ENCODE data around the gene BAIAP2L2. TPM values are rescaled to one million over a fixed set of nuclear protein-coding genes. Genes with fewer than 3 reads are reported as not detected.
A peak's percentile ranks its signal among the peaks of the same experiment; 100 is the strongest.

The BAIAP2L2 gene
- polyA plus RNA-seq, 1 donor from 2014 or later, result not detected

DNA sequence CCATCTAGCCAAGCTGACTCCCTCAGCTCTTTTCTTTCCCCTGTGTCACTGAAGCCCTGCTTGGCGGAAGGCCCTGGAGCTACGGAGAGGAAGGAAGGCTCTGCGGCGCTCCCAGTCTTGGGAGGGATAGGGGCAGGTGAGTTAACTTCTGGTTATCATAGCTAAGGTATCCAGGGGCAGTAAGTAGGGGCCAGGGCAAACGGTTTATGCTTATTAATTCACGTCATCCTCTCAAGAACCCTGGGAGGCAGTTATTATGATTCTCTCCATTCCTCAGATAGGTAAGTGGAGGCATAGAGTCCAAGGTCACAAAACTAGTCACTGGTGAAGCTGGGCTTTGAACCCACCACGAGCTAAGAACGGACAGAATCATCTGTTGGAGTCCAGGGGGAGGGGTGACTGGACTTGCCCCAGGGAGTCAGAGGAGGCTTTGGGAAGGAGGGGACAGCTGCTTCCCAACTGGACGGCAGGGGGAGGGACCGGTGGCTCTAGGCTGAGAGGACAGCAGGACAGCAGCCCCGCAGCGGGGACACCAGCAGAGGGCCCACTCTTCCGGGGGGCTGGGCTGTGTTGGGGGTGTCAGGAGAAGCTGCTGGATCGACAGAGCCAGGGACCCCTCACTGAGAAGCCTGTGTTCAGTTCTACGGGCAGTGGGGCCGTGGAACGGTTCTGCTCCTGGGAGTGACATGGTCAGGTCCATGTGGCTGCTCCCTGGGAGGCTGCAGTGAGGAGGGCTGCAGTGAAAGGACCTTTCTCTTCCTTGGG, 3.5 kb downstream of the BAIAP2L2 start:
- Mint-ChIP-seq H3K27me3 (peaks cover 1% of the 10 kb centered on the region), H3K36me3 (peaks cover 3% of the 10 kb centered on the region), H3K9me3 (no peaks in the 10 kb centered on the region), H3K27ac (no peak overlapping the region), H3K4me1 (peaks cover 0 to 4% (median 0%) of the 10 kb centered on the region in 3 donors), H3K4me3 (no peak overlapping the region)

DNA sequence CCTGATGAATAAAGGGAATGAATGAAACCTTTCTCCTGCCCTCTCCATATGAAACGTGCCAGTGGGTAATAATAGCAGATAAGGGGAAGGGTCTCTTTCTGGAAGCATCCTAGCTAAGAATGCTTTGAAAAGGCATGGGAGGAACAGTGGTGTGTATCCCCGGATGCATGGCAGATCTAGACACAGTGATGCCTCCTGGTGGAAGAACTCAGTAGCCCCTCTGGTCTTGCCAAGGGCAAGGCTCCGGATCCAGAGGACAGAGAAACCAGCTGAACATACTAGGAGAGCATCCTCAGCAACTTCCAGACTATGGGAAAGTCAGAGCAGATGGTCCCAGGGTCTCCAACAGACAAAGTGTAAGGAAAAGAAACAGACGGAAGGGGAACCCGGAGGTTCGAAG, 6.4 kb downstream of the BAIAP2L2 start:
- peaks cover 0 to 4% (median 0%) of the 10 kb centered on the region in 3 donors for H3K4me1 Mint-ChIP-seq
- no peak overlapping the region for H3K4me3 Mint-ChIP-seq
- no peaks in the 10 kb centered on the region for H3K9me3 Mint-ChIP-seq

DNA sequence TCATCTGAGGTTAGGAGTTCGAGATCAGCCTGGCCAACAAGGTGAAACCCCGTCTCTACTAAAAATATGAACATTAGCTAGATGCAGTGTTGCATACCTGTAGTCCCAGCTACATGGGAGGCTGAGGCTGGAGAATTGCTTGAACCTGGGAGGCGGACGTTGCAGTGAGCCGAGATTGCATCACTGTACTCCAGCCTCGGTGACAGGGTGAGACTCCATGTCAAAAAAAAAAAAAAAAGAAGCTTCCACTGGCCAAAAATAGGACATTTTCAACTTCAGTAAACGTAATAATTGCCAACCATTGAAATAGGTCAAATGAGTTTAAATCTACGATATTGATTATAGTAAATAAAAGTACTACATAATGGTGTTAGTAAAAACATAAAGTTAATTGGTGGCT, 6.8 kb downstream of the BAIAP2L2 start:
- Mint-ChIP-seq H3K4me3 (no peak overlapping the region), H3K27ac (no peak overlapping the region), H3K36me3 (peaks cover 3% of the 10 kb centered on the region), H3K27me3 (peaks cover 3% of the 10 kb centered on the region), H3K4me1 (peaks cover 0 to 4% (median 0%) of the 10 kb centered on the region in 3 donors), H3K9me3 (no peaks in the 10 kb centered on the region)

More for the DNA sequence above, 6.4 kb downstream of the BAIAP2L2 start:
- H3K36me3 Mint-ChIP-seq, result peaks cover 3% of the 10 kb centered on the region
- H3K27me3 Mint-ChIP-seq, result peaks cover 3% of the 10 kb centered on the region
- no peak overlapping the region for H3K27ac Mint-ChIP-seq

DNA sequence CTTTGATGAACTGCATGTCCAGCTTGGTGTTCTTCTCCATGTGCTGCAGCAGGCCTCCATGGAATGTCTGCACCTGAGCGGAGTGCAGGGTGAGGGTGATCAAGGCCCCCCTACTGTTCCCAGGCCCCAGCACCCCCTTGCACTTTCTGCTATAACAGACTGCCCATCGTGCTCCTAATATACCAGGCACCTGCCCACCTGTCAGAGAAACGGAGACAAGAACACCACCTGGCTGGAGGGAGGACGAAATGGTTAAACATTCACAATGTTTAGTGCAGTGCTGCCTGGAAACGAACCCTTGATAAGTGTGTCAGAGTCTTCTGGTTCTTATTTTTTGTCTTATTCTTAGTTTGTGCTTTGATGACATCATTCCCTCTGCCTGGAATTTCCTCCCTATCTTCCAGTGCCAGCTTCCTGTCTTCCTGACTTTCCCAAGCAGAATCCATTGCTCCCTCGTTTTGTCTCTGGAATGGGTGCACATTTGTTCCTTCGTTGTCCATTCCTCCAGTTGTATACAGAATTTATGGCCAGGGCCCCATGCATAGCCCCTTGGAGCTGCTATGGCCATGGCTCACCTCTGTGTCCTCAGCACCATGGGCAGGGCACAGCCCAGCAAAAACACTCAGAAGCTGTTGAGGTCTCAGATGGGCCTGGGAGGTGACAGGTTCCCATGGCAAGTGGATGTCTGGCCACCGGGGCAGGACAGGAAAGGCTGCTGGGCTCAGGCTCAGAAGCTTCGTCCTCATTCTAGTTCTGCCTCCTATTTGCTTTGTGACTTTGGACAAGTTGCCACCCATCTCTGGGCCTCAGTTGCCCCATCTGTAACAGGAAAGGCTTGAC, 11.9 kb downstream of the BAIAP2L2 start:
- Mint-ChIP-seq H3K36me3 (peaks cover 11% of the 10 kb centered on the region), H3K4me1 (peaks cover 0 to 4% (median 1%) of the 10 kb centered on the region in 3 donors)

DNA sequence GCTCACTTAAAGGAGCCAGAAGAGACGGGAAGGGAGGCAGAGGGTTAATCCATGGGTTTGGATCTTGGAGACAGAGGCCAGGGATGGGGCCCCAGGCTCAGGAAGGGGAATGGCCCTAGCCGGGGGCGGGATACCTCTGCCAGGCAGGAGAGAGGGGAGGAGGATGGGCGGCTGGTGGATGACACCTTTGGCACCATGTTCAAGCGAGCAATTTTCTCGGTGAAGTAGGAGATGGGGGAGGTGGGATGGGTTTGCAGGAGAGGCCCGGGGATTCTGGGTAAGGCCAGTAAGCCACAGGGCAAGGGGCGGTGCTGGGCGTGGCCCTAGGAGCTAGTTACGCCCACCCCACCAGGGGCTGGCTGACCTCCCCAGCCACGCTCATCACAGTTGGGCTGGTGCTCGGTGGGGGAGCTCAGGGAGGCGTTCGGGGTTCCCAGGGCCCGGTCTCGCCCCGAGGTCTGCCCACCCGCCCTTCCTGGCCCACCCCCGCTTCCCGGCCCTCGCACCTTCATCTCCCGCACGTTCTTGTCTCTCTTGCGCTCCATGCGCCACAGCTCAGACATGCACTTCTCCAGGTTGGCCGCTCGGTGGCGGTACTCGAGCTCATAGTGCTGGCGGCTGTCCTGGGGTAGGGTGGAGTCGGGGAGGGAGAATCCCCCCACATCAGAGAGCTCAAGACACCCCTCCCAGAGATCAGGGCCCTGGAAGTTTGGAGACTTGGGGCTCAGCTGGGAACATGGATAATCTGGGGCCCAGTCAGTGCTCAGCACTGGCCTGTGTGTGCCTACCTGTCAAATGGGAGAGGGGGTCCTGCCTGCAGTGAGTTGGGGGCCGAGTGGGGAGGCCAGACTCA, 12.7 kb downstream of the BAIAP2L2 start:
- H3K4me3 Mint-ChIP-seq, result no peak overlapping the region
- H3K27ac Mint-ChIP-seq, result no peak overlapping the region
- H3K27me3 Mint-ChIP-seq, result peaks cover 2% of the 10 kb centered on the region
- H3K4me1 Mint-ChIP-seq, result peaks cover 0 to 1% (median 1%) of the 10 kb centered on the region in 3 donors
- H3K36me3 Mint-ChIP-seq, result peaks cover 11% of the 10 kb centered on the region
- no peaks in the 10 kb centered on the region for H3K9me3 Mint-ChIP-seq

More for the DNA sequence above, 11.9 kb downstream of the BAIAP2L2 start:
- Mint-ChIP-seq H3K4me3 (no peak overlapping the region), H3K9me3 (no peaks in the 10 kb centered on the region), H3K27ac (no peak overlapping the region), H3K27me3 (peaks cover 2% of the 10 kb centered on the region)

DNA sequence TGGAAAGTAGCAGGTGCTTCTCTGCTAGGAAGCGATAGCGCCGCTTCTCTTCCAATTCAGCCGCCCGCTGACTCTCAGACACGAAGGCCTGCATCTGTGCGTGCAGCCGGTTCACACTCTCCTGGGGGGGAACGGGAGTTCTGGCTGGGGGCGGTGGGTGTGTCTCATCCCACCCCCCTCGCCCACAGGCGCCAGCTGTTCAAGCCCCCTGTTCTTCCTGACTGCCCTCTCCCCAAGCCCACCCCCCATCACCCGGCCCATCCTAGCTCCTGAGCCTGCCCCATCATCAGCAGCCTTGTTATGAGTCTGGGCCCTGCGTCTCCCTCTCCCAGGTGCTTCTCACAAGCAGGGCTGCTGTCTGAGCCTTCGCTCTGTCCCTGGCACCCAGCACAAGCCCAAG, 13.4 kb downstream of the BAIAP2L2 start:
- Mint-ChIP-seq H3K4me3 (no peak overlapping the region), H3K9me3 (no peaks in the 10 kb centered on the region), H3K4me1 (peaks cover 0 to 1% (median 1%) of the 10 kb centered on the region in 3 donors), H3K27ac (no peak overlapping the region), H3K27me3 (peaks cover 2% of the 10 kb centered on the region), H3K36me3 (peaks cover 13% of the 10 kb centered on the region)

DNA sequence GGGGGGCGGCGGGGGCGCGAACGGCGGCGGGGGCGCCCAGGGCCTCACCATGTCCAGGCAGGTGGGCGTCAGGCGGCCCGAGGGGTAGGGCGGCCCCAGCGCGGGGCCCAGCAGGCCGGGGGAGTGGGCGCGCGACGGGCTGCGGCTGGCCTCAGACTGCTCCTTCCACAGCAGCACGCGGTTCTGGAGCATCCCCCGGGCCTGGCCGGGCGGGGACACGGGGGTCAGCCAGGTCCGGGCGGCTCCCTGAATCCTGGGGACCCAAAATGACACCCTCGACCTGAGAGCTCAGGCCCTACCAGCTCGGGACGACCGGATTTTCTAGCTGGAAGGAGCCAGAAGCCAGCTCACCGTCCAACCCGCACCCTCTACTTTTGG, 21.0 kb downstream of the BAIAP2L2 start:
- H3K27ac Mint-ChIP-seq, result no peak overlapping the region
- H3K9me3 Mint-ChIP-seq, result no peaks in the 10 kb centered on the region
- peaks cover 22% of the 10 kb centered on the region for H3K27me3 Mint-ChIP-seq
- H3K4me1 Mint-ChIP-seq, result no peaks in the 10 kb centered on the region
- H3K36me3 Mint-ChIP-seq, result peaks cover 8% of the 10 kb centered on the region
- no peak overlapping the region for H3K4me3 Mint-ChIP-seq

DNA sequence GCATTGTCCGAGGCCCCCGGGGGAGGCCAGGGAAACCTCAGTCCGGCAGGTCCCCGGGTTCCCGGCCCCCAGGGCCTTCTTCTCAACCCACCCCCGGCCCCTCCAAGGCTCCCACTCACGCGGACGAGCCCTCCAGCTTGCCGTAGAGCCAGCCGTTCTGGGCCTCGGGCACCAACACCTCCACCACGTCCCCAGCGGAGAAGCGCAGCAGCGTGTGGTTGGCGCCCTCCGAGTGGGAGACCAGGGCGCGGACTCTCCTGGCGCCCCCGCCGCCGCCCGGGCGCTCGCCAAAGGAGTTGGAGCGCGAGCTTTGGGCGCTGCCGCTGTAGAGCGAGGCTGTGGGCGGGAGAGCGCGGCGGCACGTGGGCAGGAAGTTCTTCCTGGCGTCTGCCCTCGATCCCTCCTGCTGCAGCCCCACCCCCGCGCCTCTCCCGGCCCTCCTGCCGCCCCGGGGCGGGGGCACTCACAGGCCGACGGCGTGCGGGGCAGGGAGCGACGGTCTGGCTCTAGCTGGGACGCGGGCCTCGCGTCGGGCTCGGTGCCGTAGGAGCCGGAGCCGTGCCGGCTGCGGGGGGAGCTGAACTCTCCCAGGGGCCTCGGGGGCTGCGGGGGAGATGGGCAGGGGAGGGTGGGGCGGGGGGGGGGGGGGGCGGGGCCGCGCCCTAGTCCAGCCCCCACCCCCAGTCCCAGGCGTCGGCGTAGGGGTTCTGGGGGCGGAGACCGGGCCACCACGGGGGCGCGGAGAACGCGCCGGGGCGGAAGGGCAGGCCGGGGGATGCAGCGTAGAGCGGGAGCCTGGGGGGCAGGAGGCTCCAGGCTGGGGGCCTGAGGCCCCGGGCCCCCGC, 21.6 kb downstream of the BAIAP2L2 start:
- Mint-ChIP-seq H3K9me3 (no peaks in the 10 kb centered on the region), H3K27me3 (peaks cover 22% of the 10 kb centered on the region), H3K4me3 (no peak overlapping the region), H3K4me1 (no peaks in the 10 kb centered on the region), H3K27ac (no peak overlapping the region), H3K36me3 (peaks cover 6% of the 10 kb centered on the region)

DNA sequence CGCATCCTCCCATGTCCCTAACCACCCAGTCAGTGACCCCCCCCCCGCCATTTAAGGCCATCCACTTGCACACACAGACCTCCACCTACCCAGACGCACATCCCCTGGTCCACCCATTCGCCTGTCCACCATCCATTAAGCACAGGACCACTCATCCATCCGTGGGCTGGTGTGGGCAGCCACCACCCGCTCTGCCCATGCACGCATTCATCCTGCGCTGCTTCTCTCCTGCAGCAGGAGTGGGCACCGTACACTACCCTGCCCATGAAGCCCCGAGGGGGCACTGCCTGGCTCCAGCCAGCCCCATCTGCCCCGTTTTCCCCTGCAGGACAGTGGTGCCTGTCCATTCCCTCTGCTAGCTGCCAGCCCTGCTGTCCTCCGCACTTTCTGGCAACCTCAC, 22.6 kb downstream of the BAIAP2L2 start:
- H3K27me3 Mint-ChIP-seq, result peaks cover 25% of the 10 kb centered on the region
- H3K36me3 Mint-ChIP-seq, result peaks cover 5% of the 10 kb centered on the region
- H3K4me3 Mint-ChIP-seq, result no peak overlapping the region
- H3K4me1 Mint-ChIP-seq, result no peaks in the 10 kb centered on the region
- no peaks in the 10 kb centered on the region for H3K9me3 Mint-ChIP-seq
- H3K27ac Mint-ChIP-seq, result peak overlapping the region in 1 of 3 donors; percentile 71

DNA sequence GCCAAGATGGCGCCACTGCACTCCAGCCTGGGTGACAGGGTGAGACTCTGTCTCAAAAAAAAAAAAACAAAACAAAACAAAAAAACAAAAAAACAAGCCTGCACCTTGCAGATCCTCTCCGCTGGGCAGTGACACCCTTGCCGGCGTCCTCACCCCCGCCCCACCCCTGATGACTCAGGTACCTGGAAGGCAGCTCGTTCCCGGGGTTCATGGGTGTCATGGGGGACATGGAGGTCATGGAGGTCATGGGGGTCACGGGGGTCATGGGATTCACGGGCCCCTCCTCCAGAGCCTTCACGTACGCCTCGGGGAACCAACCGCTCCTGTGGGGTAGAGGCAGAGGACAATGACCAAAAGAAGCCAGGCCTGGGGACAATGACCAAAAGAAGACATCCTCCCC, 23.5 kb downstream of the BAIAP2L2 start:
- Mint-ChIP-seq H3K27me3 (peaks cover 26% of the 10 kb centered on the region), H3K4me1 (no peaks in the 10 kb centered on the region), H3K36me3 (peaks cover 3% of the 10 kb centered on the region), H3K9me3 (no peaks in the 10 kb centered on the region), H3K27ac (no peak overlapping the region), H3K4me3 (no peak overlapping the region)

DNA sequence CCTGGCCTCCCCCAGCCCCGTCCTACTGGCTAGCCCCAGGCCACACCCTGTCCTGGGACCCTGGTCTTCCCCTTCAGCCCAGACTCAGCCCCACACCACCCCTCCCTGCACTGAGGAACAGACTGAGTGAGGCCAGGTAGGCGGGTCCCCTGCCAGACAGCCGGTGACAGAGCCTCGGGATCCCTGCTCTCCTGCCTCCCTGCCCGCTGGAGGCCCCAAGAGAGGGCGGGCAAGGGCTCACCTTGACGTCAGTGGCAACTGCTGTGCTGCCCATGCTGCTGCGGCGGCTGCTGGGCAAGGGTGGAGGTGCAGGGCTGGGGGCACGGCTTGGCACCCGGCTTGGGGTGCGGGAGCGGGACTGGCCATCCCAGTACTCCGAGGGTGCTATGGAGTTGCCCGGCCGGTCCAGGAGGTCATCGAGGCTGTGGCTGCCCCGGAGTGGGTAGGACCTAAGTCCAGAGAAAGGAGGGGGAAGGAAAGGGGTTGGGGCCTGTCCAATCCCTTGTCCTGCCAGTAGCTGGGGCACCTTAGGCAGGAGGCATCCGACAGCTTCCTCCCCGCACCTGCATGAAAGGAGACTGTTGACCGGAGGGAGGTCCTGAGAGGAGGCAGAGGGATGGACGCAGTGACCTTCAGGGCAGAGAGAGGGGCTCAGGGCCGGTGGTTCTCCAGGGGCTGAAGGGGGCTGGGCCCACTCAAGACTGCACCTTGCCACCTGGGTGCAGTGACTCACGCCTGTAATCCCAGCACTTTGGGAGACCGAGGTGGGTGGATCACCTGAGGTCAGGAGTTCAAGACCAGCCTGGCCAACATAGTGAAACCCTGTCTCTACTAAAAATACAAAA, 24.3 kb downstream of the BAIAP2L2 start:
- Mint-ChIP-seq H3K4me1 (no peaks in the 10 kb centered on the region), H3K27ac (no peak overlapping the region), H3K27me3 (peaks cover 26% of the 10 kb centered on the region), H3K4me3 (no peak overlapping the region), H3K9me3 (no peaks in the 10 kb centered on the region), H3K36me3 (peaks cover 2% of the 10 kb centered on the region)

DNA sequence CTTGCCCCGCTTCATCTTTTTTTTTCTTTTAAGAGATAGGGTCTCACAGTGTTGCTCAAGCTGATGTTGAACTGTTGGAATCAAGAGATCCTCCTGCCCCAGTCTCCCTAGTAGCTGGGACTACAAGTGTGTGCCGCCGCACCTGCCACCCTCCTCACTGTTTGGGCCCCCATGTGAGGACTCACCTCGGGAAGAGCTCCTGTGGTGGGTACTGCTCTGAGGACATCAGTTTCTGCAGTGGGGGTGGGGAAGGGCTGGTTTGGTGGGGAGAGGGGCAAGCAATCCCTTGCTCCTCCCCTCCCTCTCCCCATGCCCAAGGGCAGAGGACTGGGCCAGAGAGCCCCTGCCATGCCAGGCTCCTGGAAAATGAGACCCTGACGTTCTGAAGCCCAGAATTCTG, 25.0 kb downstream of the BAIAP2L2 start:
- Mint-ChIP-seq H3K27me3 (peaks cover 24% of the 10 kb centered on the region), H3K4me1 (no peaks in the 10 kb centered on the region), H3K9me3 (no peaks in the 10 kb centered on the region), H3K36me3 (peaks cover 2% of the 10 kb centered on the region), H3K27ac (no peak overlapping the region), H3K4me3 (no peak overlapping the region)

DNA sequence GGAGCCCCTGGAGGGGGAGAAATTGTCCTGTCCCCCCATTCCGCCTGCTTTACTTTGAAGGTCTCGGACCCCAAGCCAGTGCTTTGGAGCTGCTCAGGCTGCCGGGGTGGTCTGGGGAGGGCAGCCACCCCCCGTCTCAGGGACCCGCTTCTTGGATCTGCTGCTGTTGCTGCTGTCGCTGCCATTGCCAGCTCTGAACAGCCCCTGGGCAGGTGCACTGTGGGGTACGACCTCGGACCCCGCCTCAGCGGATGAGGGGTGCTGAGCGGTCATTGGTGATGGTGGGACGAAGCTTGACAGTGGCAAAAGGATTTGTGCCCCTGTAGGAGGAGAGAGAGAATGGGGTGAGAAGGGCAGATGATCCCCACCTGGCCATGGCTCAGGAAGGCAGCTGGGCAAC, 25.4 kb downstream of the BAIAP2L2 start:
- Mint-ChIP-seq H3K27me3 (peaks cover 25% of the 10 kb centered on the region), H3K4me3 (no peak overlapping the region), H3K36me3 (peaks cover 2% of the 10 kb centered on the region), H3K27ac (no peak overlapping the region), H3K4me1 (no peaks in the 10 kb centered on the region), H3K9me3 (no peaks in the 10 kb centered on the region)

All from IgD-negative memory B cell (primary cell).